Activated T-cell treated with anti-CD3 and anti-CD28 coated beads, Interleukin-2, amount 50 U/mL, for 24 hours (primary cell): Measurements from ENCODE around the gene SOX5.
"Not testable (repeated sequence)": the region's sequence is repeated elsewhere in the genome, so short reads cannot be mapped to it uniquely, and the experiment has no call there.

Experiments used
- DNase-seq: peaks from one replicate; pipeline ENCODE4 v3.0.0-alpha.2; 2020
- H3K27ac Mint-ChIP-seq: 2 replicates; pipeline ENCODE4 v1.8.0; 2020; ENCODE audit warnings: mild to moderate bottlenecking, mixed read lengths
- H3K27me3 Mint-ChIP-seq: 2 replicates; pipeline ENCODE4 v1.8.0; 2020; ENCODE audit warnings: mixed read lengths
- H3K36me3 Mint-ChIP-seq: 2 replicates; pipeline ENCODE4 v1.8.0; 2020; ENCODE audit warnings: low read depth, mixed read lengths
- H3K4me1 Mint-ChIP-seq: 2 replicates; pipeline ENCODE4 v1.8.0; 2020; ENCODE audit warnings: low read depth, mixed read lengths
- H3K4me3 Mint-ChIP-seq: 2 replicates; pipeline ENCODE4 v1.8.0; 2020; ENCODE audit warnings: mild to moderate bottlenecking, moderate library complexity, mixed read lengths
- H3K9me3 Mint-ChIP-seq: 2 replicates; pipeline ENCODE4 v1.8.0; 2020; ENCODE audit warnings: mixed read lengths

SOX5 gene

GRCh38 chr12:23843958-23844357, 105.5 kb downstream of the SOX5 start:
- Mint-ChIP-seq H3K9me3 (no peaks in the 10 kb centered on the region), H3K4me1 (no peaks in the 10 kb centered on the region), H3K36me3 (no peaks in the 10 kb centered on the region), H3K4me3 (no peak overlapping the region), H3K27ac (no peak overlapping the region), H3K27me3 (no peaks in the 10 kb centered on the region)
- DNase-seq, result no peak

GRCh38 chr12:23834076-23834475, 115.4 kb downstream of the SOX5 start:
- no peaks in the 10 kb centered on the region for H3K27me3 Mint-ChIP-seq
- H3K27ac Mint-ChIP-seq, result no peak overlapping the region
- H3K9me3 Mint-ChIP-seq, result no peaks in the 10 kb centered on the region
- H3K4me1 Mint-ChIP-seq, result no peaks in the 10 kb centered on the region
- no peaks in the 10 kb centered on the region for H3K36me3 Mint-ChIP-seq
- no peak overlapping the region for H3K4me3 Mint-ChIP-seq
- DNase-seq, result no peak

GRCh38 chr12:23831739-23832138, 117.7 kb downstream of the SOX5 start:
- Mint-ChIP-seq H3K36me3 (no peaks in the 10 kb centered on the region), H3K27me3 (no peaks in the 10 kb centered on the region), H3K4me1 (no peaks in the 10 kb centered on the region), H3K4me3 (no peak overlapping the region), H3K27ac (no peak overlapping the region), H3K9me3 (no peaks in the 10 kb centered on the region)
- no peak for DNase-seq

GRCh38 chr12:23830210-23830609, 119.3 kb downstream of the SOX5 start:
- no peaks in the 10 kb centered on the region for H3K36me3 Mint-ChIP-seq
- H3K9me3 Mint-ChIP-seq, result no peaks in the 10 kb centered on the region
- H3K27me3 Mint-ChIP-seq, result no peaks in the 10 kb centered on the region
- no peak for DNase-seq
- no peak overlapping the region for H3K27ac Mint-ChIP-seq
- no peak overlapping the region for H3K4me3 Mint-ChIP-seq
- no peaks in the 10 kb centered on the region for H3K4me1 Mint-ChIP-seq

GRCh38 chr12:23827353-23827752, 122.1 kb downstream of the SOX5 start:
- no peak overlapping the region for H3K27ac Mint-ChIP-seq
- no peak overlapping the region for H3K4me3 Mint-ChIP-seq
- no peaks in the 10 kb centered on the region for H3K36me3 Mint-ChIP-seq
- no peaks in the 10 kb centered on the region for H3K9me3 Mint-ChIP-seq
- H3K4me1 Mint-ChIP-seq, result no peaks in the 10 kb centered on the region
- no peaks in the 10 kb centered on the region for H3K27me3 Mint-ChIP-seq
- DNase-seq, result no peak

- not testable (repeated sequence) for H3K27ac Mint-ChIP-seq, DNase-seq, H3K4me1 Mint-ChIP-seq, H3K9me3 Mint-ChIP-seq, H3K4me3 Mint-ChIP-seq, H3K36me3 Mint-ChIP-seq, H3K27me3 Mint-ChIP-seq
These were observed 124.3 kb downstream of the SOX5 start for GRCh38 chr12:23825124-23825523.

GRCh38 chr12:23824358-23824757, 125.1 kb downstream of the SOX5 start:
- H3K27ac Mint-ChIP-seq, result no peak overlapping the region
- H3K27me3 Mint-ChIP-seq, result no peaks in the 10 kb centered on the region
- no peaks in the 10 kb centered on the region for H3K9me3 Mint-ChIP-seq
- DNase-seq, result no peak
- no peaks in the 10 kb centered on the region for H3K4me1 Mint-ChIP-seq
- no peak overlapping the region for H3K4me3 Mint-ChIP-seq
- no peaks in the 10 kb centered on the region for H3K36me3 Mint-ChIP-seq

GRCh38 chr12:23822883-23823282, 126.6 kb downstream of the SOX5 start:
- DNase-seq, H3K9me3 Mint-ChIP-seq, H3K4me1 Mint-ChIP-seq, H3K27me3 Mint-ChIP-seq, H3K36me3 Mint-ChIP-seq, H3K4me3 Mint-ChIP-seq, H3K27ac Mint-ChIP-seq: not testable (repeated sequence)

- Mint-ChIP-seq H3K4me3 (no peak overlapping the region), H3K27ac (no peak overlapping the region), H3K9me3 (no peaks in the 10 kb centered on the region), H3K4me1 (no peaks in the 10 kb centered on the region), H3K27me3 (no peaks in the 10 kb centered on the region), H3K36me3 (no peaks in the 10 kb centered on the region)
- DNase-seq, result no peak
These were observed 132.1 kb downstream of the SOX5 start for GRCh38 chr12:23817345-23817744.

- Mint-ChIP-seq H3K9me3 (no peaks in the 10 kb centered on the region), H3K4me1 (no peaks in the 10 kb centered on the region), H3K27me3 (no peaks in the 10 kb centered on the region), H3K36me3 (no peaks in the 10 kb centered on the region), H3K27ac (no peak overlapping the region), H3K4me3 (no peak overlapping the region)
- DNase-seq, result no peak
These were observed 133.0 kb downstream of the SOX5 start for GRCh38 chr12:23816394-23816851.

- DNase-seq, result no peak
- no peaks in the 10 kb centered on the region for H3K27me3 Mint-ChIP-seq
- H3K4me1 Mint-ChIP-seq, result no peaks in the 10 kb centered on the region
- no peak overlapping the region for H3K27ac Mint-ChIP-seq
- no peaks in the 10 kb centered on the region for H3K36me3 Mint-ChIP-seq
- H3K4me3 Mint-ChIP-seq, result no peak overlapping the region
- no peaks in the 10 kb centered on the region for H3K9me3 Mint-ChIP-seq
These were observed 133.7 kb downstream of the SOX5 start for GRCh38 chr12:23815810-23816209.

- H3K4me1 Mint-ChIP-seq, result no peaks in the 10 kb centered on the region
- H3K36me3 Mint-ChIP-seq, result no peaks in the 10 kb centered on the region
- H3K27ac Mint-ChIP-seq, result no peak overlapping the region
- DNase-seq, result no peak
- no peak overlapping the region for H3K4me3 Mint-ChIP-seq
- no peaks in the 10 kb centered on the region for H3K9me3 Mint-ChIP-seq
- H3K27me3 Mint-ChIP-seq, result no peaks in the 10 kb centered on the region
These were observed 136.3 kb downstream of the SOX5 start for GRCh38 chr12:23813206-23813605.

GRCh38 chr12:23810329-23810902, 139.1 kb downstream of the SOX5 start:
- Mint-ChIP-seq H3K27ac (no peak overlapping the region), H3K4me1 (no peaks in the 10 kb centered on the region), H3K36me3 (no peaks in the 10 kb centered on the region), H3K9me3 (no peaks in the 10 kb centered on the region), H3K4me3 (no peak overlapping the region), H3K27me3 (no peaks in the 10 kb centered on the region)
- no peak for DNase-seq

- Mint-ChIP-seq H3K27me3 (no peaks in the 10 kb centered on the region), H3K27ac (no peak overlapping the region), H3K36me3 (no peaks in the 10 kb centered on the region), H3K4me1 (no peaks in the 10 kb centered on the region), H3K9me3 (peaks cover 2% of the 10 kb centered on the region), H3K4me3 (no peak overlapping the region)
- DNase-seq, result no peak
These were observed 145.9 kb downstream of the SOX5 start for GRCh38 chr12:23803540-23803939.

GRCh38 chr12:23795494-23795893, 154.0 kb downstream of the SOX5 start:
- Mint-ChIP-seq H3K9me3 (peaks cover 6% of the 10 kb centered on the region), H3K4me3 (no peak overlapping the region), H3K36me3 (no peaks in the 10 kb centered on the region), H3K27ac (no peak overlapping the region), H3K27me3 (no peaks in the 10 kb centered on the region), H3K4me1 (no peaks in the 10 kb centered on the region)
- DNase-seq, result no peak

- Mint-ChIP-seq H3K36me3 (no peaks in the 10 kb centered on the region), H3K4me3 (no peak overlapping the region), H3K9me3 (no peaks in the 10 kb centered on the region)
These were observed 168.4 kb downstream of the SOX5 start for GRCh38 chr12:23781118-23781517.

More at GRCh38 chr12:23781118-23781517, 168.4 kb downstream of the SOX5 start:
- H3K27me3 Mint-ChIP-seq, result no peaks in the 10 kb centered on the region
- no peak for DNase-seq
- no peak overlapping the region for H3K27ac Mint-ChIP-seq
- no peaks in the 10 kb centered on the region for H3K4me1 Mint-ChIP-seq
